GM23338 (cell line): Measurements from ENCODE around the gene CCDC3. TPM values are rescaled to one million over a fixed set of nuclear protein-coding genes. Genes with fewer than 3 reads are reported as not detected.

Experiments used
- ATAC-seq: fragments of 200-7000 bp; cut with Tn5 transposase; 3 replicates; pipeline ENCODE4 v1.9.1; 2020
- DNase-seq: peaks from one replicate; pipeline ENCODE4 v3.0.0-alpha.2; 2015; ENCODE audit warnings: low spot score
- H2AFZ ChIP-seq: fragments of 200-600 bp; sonication (generic); 2 replicates; pipeline ENCODE4 v1.8.0; 2016; ENCODE audit warnings: antibody characterized with exemption, mild to moderate bottlenecking, moderate library complexity
- H3F3A ChIP-seq: fragments of 200-600 bp; sonication (generic); replicated peaks from 2 replicates; pipeline ENCODE4 v1.8.0; 2017; ENCODE audit warnings: antibody characterized with exemption, mixed run types, low read depth
- H3K27ac ChIP-seq: fragments of 200-600 bp; sonication (generic); 2 replicates; pipeline ENCODE4 v1.6.1; 2016; ENCODE audit warnings: low read depth
- H3K27me3 ChIP-seq: fragments of 200-600 bp; sonication (generic); 2 replicates; pipeline ENCODE4 v1.8.0; 2016; ENCODE audit warnings: mild to moderate bottlenecking, mixed run types, moderate library complexity; ENCODE audit not compliant: insufficient read depth
- H3K36me3 ChIP-seq: fragments of 200-600 bp; sonication (generic); 2 replicates; pipeline ENCODE4 v1.8.0; 2016; ENCODE audit warnings: mild to moderate bottlenecking; ENCODE audit not compliant: insufficient read depth
- H3K4me1 ChIP-seq: fragments of 200-600 bp; sonication (generic); 2 replicates; pipeline ENCODE4 v1.8.0; 2016; ENCODE audit warnings: mild to moderate bottlenecking, moderate library complexity; ENCODE audit not compliant: insufficient read depth
- H3K4me2 ChIP-seq: fragments of 200-600 bp; sonication (generic); 2 replicates; pipeline ENCODE4 v1.7.1; 2017; ENCODE audit warnings: mixed run types
- H3K4me3 ChIP-seq: fragments of 200-600 bp; sonication (generic); 2 replicates; pipeline ENCODE4 v1.6.1; 2016; ENCODE audit warnings: mixed run types
- H3K79me2 ChIP-seq: fragments of 200-600 bp; sonication (generic); replicated peaks from 2 replicates; pipeline ENCODE4 v1.8.0; 2017; ENCODE audit warnings: mild to moderate bottlenecking; ENCODE audit not compliant: insufficient read depth
- H3K9me2 ChIP-seq: fragments of 200-600 bp; sonication (generic); 2 replicates; pipeline ENCODE4 v1.8.0; 2017; ENCODE audit not compliant: insufficient read depth
- H4K20me1 ChIP-seq: fragments of 200-600 bp; sonication (generic); replicated peaks from 2 replicates; pipeline ENCODE4 v1.8.0; 2017; ENCODE audit warnings: mild to moderate bottlenecking; ENCODE audit not compliant: insufficient read depth
- H3K27ac Mint-ChIP-seq: 2 replicates; pipeline ENCODE4 v1.8.0; 2020; ENCODE audit warnings: inconsistent platforms, mild to moderate bottlenecking, moderate library complexity, mixed read lengths
- H3K27me3 Mint-ChIP-seq: 3 replicates; pipeline ENCODE4 v1.8.0; 2022; ENCODE audit warnings: low read depth, mild to moderate bottlenecking, moderate library complexity, mixed read lengths, inconsistent platforms; ENCODE audit not compliant: insufficient read depth, poor library complexity
- H3K36me3 Mint-ChIP-seq: 3 replicates; pipeline ENCODE4 v1.8.0; 2021; ENCODE audit warnings: low read depth, mild to moderate bottlenecking, inconsistent platforms, moderate library complexity, mixed read lengths
- H3K4me1 Mint-ChIP-seq: 3 replicates; pipeline ENCODE4 v1.8.0; 2020; ENCODE audit warnings: mild to moderate bottlenecking, inconsistent platforms, mixed read lengths
- H3K4me3 Mint-ChIP-seq: 3 replicates; pipeline ENCODE4 v1.8.0; 2021; ENCODE audit warnings: moderate library complexity, mild to moderate bottlenecking, inconsistent platforms, mixed read lengths
- H3K9me3 Mint-ChIP-seq: 3 replicates; pipeline ENCODE4 v1.8.0; 2020; ENCODE audit warnings: moderate library complexity, mild to moderate bottlenecking, inconsistent platforms, mixed read lengths
- EZH2 ChIP-seq: fragments of 200-600 bp; sonication (generic); IDR thresholded peaks from one replicate; pipeline ENCODE4 v1.8.0; 2017; ENCODE audit warnings: antibody characterized with exemption, mild to moderate bottlenecking, low read depth; ENCODE audit not compliant: unreplicated experiment
- EZH2phosphoT487 ChIP-seq: fragments of 200-600 bp; sonication (generic); IDR thresholded peaks from one replicate; pipeline ENCODE4 v1.8.1; 2018; ENCODE audit warnings: antibody characterized with exemption; ENCODE audit not compliant: unreplicated experiment
- NANOG ChIP-seq: IDR thresholded peaks from 2 replicates; pipeline ENCODE4 v1.6.1; 2016; ENCODE audit warnings: antibody characterized with exemption, borderline replicate concordance
- ZNF114 ChIP-seq: fragments of 250-450 bp; sonication (Bioruptor Pico); IDR thresholded peaks from 2 replicates; pipeline ENCODE4 v1.5.0; 2020; ENCODE audit warnings: mild to moderate bottlenecking, moderate library complexity
- ZNF331 ChIP-seq: fragments of 250-450 bp; sonication (Bioruptor Pico); IDR thresholded peaks from 2 replicates; pipeline ENCODE4 v1.5.0; 2020; ENCODE audit warnings: low read depth, mild to moderate bottlenecking, moderate library complexity
- ZNF462 ChIP-seq: fragments of 250-450 bp; sonication (Bioruptor Pico); IDR thresholded peaks from 2 replicates; pipeline ENCODE4 v1.5.0; 2020; ENCODE audit warnings: mild to moderate bottlenecking, moderate library complexity
- polyA plus RNA-seq: library from polyadenylated mRNA; unstranded; fragments of >200 nt; fragmentation: Nextera tagmentation; extraction: Ambion mirVana; gene quantifications from 2 replicates; pipeline ENCODE4 v1.2.1, GENCODE V29; 2016
- total RNA-seq: library from RNA; depleted of rRNA; stranded (reverse); fragments of >200 nt; shearing (Covaris generic); gene quantifications from 2 replicates; pipeline ENCODE4 v1.2.3, GENCODE V29; 2014
- TF ChIP-seq, protein P1 (sequence below), 2 experiments: fragments of 200-600 bp in 1 of 2; sonication (generic) in 1 of 2; conservative IDR thresholded peaks; 2 replicates each; pipeline versions ENCODE4 v1.5.1 to v1.6.1; 2016 to 2017; ENCODE audit warnings: antibody characterized with exemption in 2 of 2, low read depth in 2 of 2, mild to moderate bottlenecking in 2 of 2, moderate library complexity in 1 of 2

The CCDC3 gene
- total and polyA plus RNA-seq, 2 experiments from 2014 or later, result 1.4 to 5.2 TPM

DNA sequence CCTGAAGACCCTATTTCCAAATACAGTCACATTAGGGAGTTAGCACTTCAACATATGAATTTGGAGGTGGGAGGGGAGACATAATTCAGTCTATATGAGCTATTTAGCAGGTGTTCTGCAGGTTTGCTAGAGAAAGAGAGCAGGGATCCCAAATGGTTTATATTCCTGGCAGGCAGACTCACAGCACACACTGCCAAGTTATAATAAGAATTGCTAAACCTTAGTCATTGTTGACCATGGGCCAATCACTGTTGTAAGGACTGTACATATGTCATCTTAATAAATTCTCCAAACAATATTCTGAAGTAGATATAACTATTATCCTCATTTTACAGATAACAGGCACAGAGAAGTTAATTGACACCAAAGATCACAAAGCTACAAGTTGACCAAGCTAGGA lies 1.5 kb upstream of the CCDC3 start (continued):
- TF ChIP-seq ZNF462 (CRISPR knock-in tag), result no peak

DNA sequence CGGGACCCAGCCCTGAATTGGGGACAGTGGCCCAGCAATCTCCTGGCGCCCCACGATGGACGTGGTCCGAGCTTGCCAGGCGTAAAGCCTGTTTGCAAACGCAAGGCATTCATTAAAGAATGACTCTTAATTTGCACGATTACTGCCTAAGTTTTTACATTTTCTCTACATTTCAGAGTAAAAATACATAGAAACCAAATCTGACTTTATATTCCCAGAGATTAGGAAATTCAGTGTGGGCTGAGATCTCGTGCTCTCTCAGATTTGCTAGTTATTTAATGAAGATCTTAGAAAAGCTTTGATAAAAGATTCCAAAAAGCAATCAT lies 337 bp upstream of the CCDC3 start:
- peak overlapping the region; percentile 83 for H3K4me2 ChIP-seq
- no peak overlapping the region for H3K27ac Mint-ChIP-seq
- peak overlapping the region; percentile 66 for H3K4me3 Mint-ChIP-seq
- no peak overlapping the region for H3K27ac ChIP-seq
- H4K20me1 ChIP-seq, result peaks cover 5% of the 10 kb centered on the region; the same call in 1 of the 2 replicates
- peak overlapping the region; percentile 84 for H2AFZ ChIP-seq
- ATAC-seq, result no peak
- no peaks in the 10 kb centered on the region for H3K9me3 Mint-ChIP-seq
- H3K27me3 Mint-ChIP-seq, result peaks cover 24% of the 10 kb centered on the region
- TF ChIP-seq NANOG, result no peak
- TF ChIP-seq, protein P1, sequence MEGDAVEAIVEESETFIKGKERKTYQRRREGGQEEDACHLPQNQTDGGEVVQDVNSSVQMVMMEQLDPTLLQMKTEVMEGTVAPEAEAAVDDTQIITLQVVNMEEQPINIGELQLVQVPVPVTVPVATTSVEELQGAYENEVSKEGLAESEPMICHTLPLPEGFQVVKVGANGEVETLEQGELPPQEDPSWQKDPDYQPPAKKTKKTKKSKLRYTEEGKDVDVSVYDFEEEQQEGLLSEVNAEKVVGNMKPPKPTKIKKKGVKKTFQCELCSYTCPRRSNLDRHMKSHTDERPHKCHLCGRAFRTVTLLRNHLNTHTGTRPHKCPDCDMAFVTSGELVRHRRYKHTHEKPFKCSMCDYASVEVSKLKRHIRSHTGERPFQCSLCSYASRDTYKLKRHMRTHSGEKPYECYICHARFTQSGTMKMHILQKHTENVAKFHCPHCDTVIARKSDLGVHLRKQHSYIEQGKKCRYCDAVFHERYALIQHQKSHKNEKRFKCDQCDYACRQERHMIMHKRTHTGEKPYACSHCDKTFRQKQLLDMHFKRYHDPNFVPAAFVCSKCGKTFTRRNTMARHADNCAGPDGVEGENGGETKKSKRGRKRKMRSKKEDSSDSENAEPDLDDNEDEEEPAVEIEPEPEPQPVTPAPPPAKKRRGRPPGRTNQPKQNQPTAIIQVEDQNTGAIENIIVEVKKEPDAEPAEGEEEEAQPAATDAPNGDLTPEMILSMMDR (conservative IDR thresholded peaks at IDR 0.05; ENCODE audit: low read depth in 2 of 2), result peak in 1 of 2 experiments; percentile 18; a peak in 1 of 4 replicates
- TF ChIP-seq ZNF331 (CRISPR knock-in tag), result no peak
- no peak for TF ChIP-seq EZH2
- no peak for TF ChIP-seq EZH2phosphoT487
- TF ChIP-seq ZNF114 (CRISPR knock-in tag), result no peak
- no peaks in the 10 kb centered on the region for H3F3A ChIP-seq
- 0 out of 3 replicates have a peak, but pooled peaks cover 3% of the 10 kb centered on the region for H3K4me1 Mint-ChIP-seq
- H3K4me3 ChIP-seq, result peak overlapping the region; percentile 68
- H3K79me2 ChIP-seq, result no peaks in the 10 kb centered on the region
- H3K36me3 ChIP-seq, result no peaks in the 10 kb centered on the region
- H3K9me2 ChIP-seq, result peaks cover 11% of the 10 kb centered on the region; the same call in 1 of the 2 replicates
- peaks cover 44% of the 10 kb centered on the region for H3K27me3 ChIP-seq
- H3K4me1 ChIP-seq, result no peaks in the 10 kb centered on the region; the same call in 1 of the 2 replicates
- DNase-seq, result no peak
- H3K36me3 Mint-ChIP-seq, result no peaks in the 10 kb centered on the region
